ENCODE results near the gene GIPC3. TPM values are rescaled to one million over a fixed set of nuclear protein-coding genes. Genes with fewer than 3 reads are reported as not detected.

The GIPC3 gene
- total RNA-seq, 1 donor, result under 0.01 TPM

GRCh38 chr19:3544742-3545668 is 40.3 kb upstream of the GIPC3 start:
- no peaks in the 10 kb centered on the region for H3K27me3 ChIP-seq (ENCODE audit: insufficient read depth, low read length)
- DNase-seq (ENCODE audit: insufficient read length, low spot score, missing footprints), result peak; percentile 99
- H4K20me1 ChIP-seq (ENCODE audit: insufficient read depth, low read length), result peaks cover 13% of the 10 kb centered on the region
- H3K4me2 ChIP-seq (ENCODE audit: insufficient read depth, low read length), result no peak overlapping the region
- H3K4me1 ChIP-seq (ENCODE audit: insufficient read depth, low read length), result no peaks in the 10 kb centered on the region
- TF ChIP-seq CTCF (IDR thresholded peaks at IDR 0.05; ENCODE audit: extremely low read depth, low read depth, low read length), result peak; percentile 85
- H3K79me2 ChIP-seq (ENCODE audit: insufficient read depth, low read length), result peaks cover 8% of the 10 kb centered on the region
- H3K36me3 ChIP-seq (ENCODE audit: insufficient read depth, low read length), result peaks cover 12% of the 10 kb centered on the region
- H2AFZ ChIP-seq (ENCODE audit: low read length), result no peak overlapping the region
- no peak overlapping the region for H3K4me3 ChIP-seq (ENCODE audit: insufficient read depth, low read length)
- H3K9me3 ChIP-seq (ENCODE audit: low read depth, low read length), result no peaks in the 10 kb centered on the region
- H3K27ac ChIP-seq (ENCODE audit: low read depth, low read length), result no peak overlapping the region

- no peaks in the 10 kb centered on the region for H3K9me3 ChIP-seq (ENCODE audit: low read depth, low read length)
- no peak for TF ChIP-seq CTCF (IDR thresholded peaks at IDR 0.05; ENCODE audit: extremely low read depth, low read depth, low read length)
- H3K27me3 ChIP-seq (ENCODE audit: insufficient read depth, low read length), result no peaks in the 10 kb centered on the region
- H2AFZ ChIP-seq (ENCODE audit: low read length), result no peak overlapping the region
- H3K27ac ChIP-seq (ENCODE audit: low read depth, low read length), result no peak overlapping the region
- H3K36me3 ChIP-seq (ENCODE audit: insufficient read depth, low read length), result peaks cover 12% of the 10 kb centered on the region
- DNase-seq (ENCODE audit: insufficient read length, low spot score, missing footprints), result peak; percentile 76
- H4K20me1 ChIP-seq (ENCODE audit: insufficient read depth, low read length), result peaks cover 13% of the 10 kb centered on the region
- H3K4me3 ChIP-seq (ENCODE audit: insufficient read depth, low read length), result no peak overlapping the region
- H3K79me2 ChIP-seq (ENCODE audit: insufficient read depth, low read length), result peaks cover 8% of the 10 kb centered on the region
- no peaks in the 10 kb centered on the region for H3K4me1 ChIP-seq (ENCODE audit: insufficient read depth, low read length)
- H3K4me2 ChIP-seq (ENCODE audit: insufficient read depth, low read length), result no peak overlapping the region
These were observed 39.6 kb upstream of the GIPC3 start for GRCh38 chr19:3545669-3546034.

- no peaks in the 10 kb centered on the region for H3K27me3 ChIP-seq (ENCODE audit: insufficient read depth, low read length)
- peaks cover 12% of the 10 kb centered on the region for H3K36me3 ChIP-seq (ENCODE audit: insufficient read depth, low read length)
- H3K79me2 ChIP-seq (ENCODE audit: insufficient read depth, low read length), result peaks cover 8% of the 10 kb centered on the region
- no peak overlapping the region for H2AFZ ChIP-seq (ENCODE audit: low read length)
- no peaks in the 10 kb centered on the region for H3K4me1 ChIP-seq (ENCODE audit: insufficient read depth, low read length)
- DNase-seq (ENCODE audit: insufficient read length, low spot score, missing footprints), result peak; percentile 77
- no peak overlapping the region for H3K27ac ChIP-seq (ENCODE audit: low read depth, low read length)
- H3K9me3 ChIP-seq (ENCODE audit: low read depth, low read length), result no peaks in the 10 kb centered on the region
- peaks cover 13% of the 10 kb centered on the region for H4K20me1 ChIP-seq (ENCODE audit: insufficient read depth, low read length)
- H3K4me2 ChIP-seq (ENCODE audit: insufficient read depth, low read length), result no peak overlapping the region
- TF ChIP-seq CTCF (IDR thresholded peaks at IDR 0.05; ENCODE audit: extremely low read depth, low read depth, low read length), result no peak
- no peak overlapping the region for H3K4me3 ChIP-seq (ENCODE audit: insufficient read depth, low read length)
These were observed 39.2 kb upstream of the GIPC3 start for GRCh38 chr19:3546119-3546518.

GRCh38 chr19:3547301-3547731 is 38.0 kb upstream of the GIPC3 start:
- no peak overlapping the region for H3K4me2 ChIP-seq (ENCODE audit: insufficient read depth, low read length)
- peak; percentile 94 for DNase-seq (ENCODE audit: insufficient read length, low spot score, missing footprints)
- no peak overlapping the region for H3K4me3 ChIP-seq (ENCODE audit: insufficient read depth, low read length)
- H4K20me1 ChIP-seq (ENCODE audit: insufficient read depth, low read length), result peaks cover 13% of the 10 kb centered on the region
- H3K27ac ChIP-seq (ENCODE audit: low read depth, low read length), result no peak overlapping the region
- no peak overlapping the region for H2AFZ ChIP-seq (ENCODE audit: low read length)
- peaks cover 12% of the 10 kb centered on the region for H3K36me3 ChIP-seq (ENCODE audit: insufficient read depth, low read length)
- no peaks in the 10 kb centered on the region for H3K27me3 ChIP-seq (ENCODE audit: insufficient read depth, low read length)
- no peaks in the 10 kb centered on the region for H3K4me1 ChIP-seq (ENCODE audit: insufficient read depth, low read length)
- TF ChIP-seq CTCF (IDR thresholded peaks at IDR 0.05; ENCODE audit: extremely low read depth, low read depth, low read length), result peak; percentile 62
- peaks cover 14% of the 10 kb centered on the region for H3K79me2 ChIP-seq (ENCODE audit: insufficient read depth, low read length)
- no peaks in the 10 kb centered on the region for H3K9me3 ChIP-seq (ENCODE audit: low read depth, low read length)
